IMR-90 (cell line): ENCODE measurements around the gene CHD6. TPM values are rescaled to one million over a fixed set of nuclear protein-coding genes. Genes with fewer than 3 reads are reported as not detected.

Experiments used
- ATAC-seq: fragments of 200-7000 bp; cut with Tn5 transposase; 2 replicates; pipeline ENCODE4 v1.9.1; 2020; ENCODE audit warnings: low read depth, mild to moderate bottlenecking, moderate library complexity
- BruUV-seq: library from RNA; stranded (reverse); fragments of 400-500 nt; replicated peaks from 2 replicates; lab custom pipeline; 2021; lab: Mats Ljungman, UMichigan
- CTCF ChIA-PET: fragments of 300-600 bp; formaldehyde crosslinking; extraction: SDS; loops from one replicate; lab custom pipeline; 2021; ENCODE audit warnings: antibody characterized with exemption; lab: Yijun Ruan, JAX
- POLR2A ChIA-PET: fragments of 300-600 bp; sonication (Branson Sonifier 250); formaldehyde crosslinking; loops from one replicate; lab custom pipeline; 2022; ENCODE audit warnings: antibody characterized with exemption; ENCODE audit not compliant: unreplicated experiment; lab: Charles Lee
- DNase-seq: peaks from one replicate; pipeline ENCODE4 v3.0.0; 2013
- H2AFZ ChIP-seq: replicated peaks from 2 replicates; pipeline ENCODE3; 2013; ENCODE audit warnings: low read length, mild to moderate bottlenecking; ENCODE audit not compliant: poor library complexity
- H2AK5ac ChIP-seq: 2 replicates; pipeline ENCODE4 v1.6.1; 2013; ENCODE audit warnings: low read depth, low read length, inconsistent platforms
- H2AK9ac ChIP-seq: replicated peaks from 2 replicates; pipeline ENCODE3; 2013; ENCODE audit warnings: mild to moderate bottlenecking, low read depth, low read length, moderate library complexity; ENCODE audit not compliant: poor library complexity
- H2BK120ac ChIP-seq: 2 replicates; pipeline ENCODE4 v1.6.1; 2013; ENCODE audit warnings: low read depth, low read length, inconsistent platforms
- H2BK15ac ChIP-seq: 3 replicates; pipeline ENCODE4 v1.6.1; 2013; ENCODE audit warnings: low read depth, low read length, inconsistent platforms
- H2BK20ac ChIP-seq: 2 replicates; pipeline ENCODE4 v1.6.1; 2013; ENCODE audit warnings: low read depth, mild to moderate bottlenecking, inconsistent platforms, low read length, moderate library complexity
- H2BK5ac ChIP-seq: 2 replicates; pipeline ENCODE4 v1.6.1; 2013; ENCODE audit warnings: mild to moderate bottlenecking, low read depth, low read length, inconsistent platforms; ENCODE audit not compliant: poor library complexity, severe bottlenecking
- H3K14ac ChIP-seq: replicated peaks from 2 replicates; pipeline ENCODE4 v1.6.1; 2013; ENCODE audit warnings: low read depth, low read length, inconsistent platforms
- H3K18ac ChIP-seq: 2 replicates; pipeline ENCODE4 v1.6.1; 2013; ENCODE audit warnings: low read depth, low read length, control low read depth
- H3K23ac ChIP-seq: 2 replicates; pipeline ENCODE4 v1.6.1; 2013; ENCODE audit warnings: low read depth, low read length, inconsistent platforms
- H3K27ac ChIP-seq: 2 replicates; pipeline ENCODE4 v1.5.1; 2013; ENCODE audit warnings: mild to moderate bottlenecking, control low read depth, low read length; ENCODE audit not compliant: insufficient read depth
- H3K27me3 ChIP-seq: 2 replicates; pipeline ENCODE4 v1.6.1; 2013; ENCODE audit warnings: low read length; ENCODE audit not compliant: control insufficient read depth, insufficient read depth
- H3K36me3 ChIP-seq: 2 replicates; pipeline ENCODE4 v1.6.1; 2013; ENCODE audit warnings: low read length, mixed read lengths; ENCODE audit not compliant: control insufficient read depth, insufficient read depth
- H3K4ac ChIP-seq: 2 replicates; pipeline ENCODE4 v1.6.1; 2013; ENCODE audit warnings: low read depth, low read length, inconsistent platforms
- H3K4me1 ChIP-seq: 2 replicates; pipeline ENCODE4 v1.6.1; 2013; ENCODE audit warnings: low read length, mixed read lengths; ENCODE audit not compliant: control insufficient read depth, insufficient read depth
- H3K4me2 ChIP-seq: 2 replicates; pipeline ENCODE4 v1.6.1; 2013; ENCODE audit warnings: low read depth, mild to moderate bottlenecking, control low read depth, low read length, moderate library complexity
- H3K4me3 ChIP-seq: 2 replicates; pipeline ENCODE4 v1.5.1; 2013; ENCODE audit warnings: low read depth, mild to moderate bottlenecking, control low read depth, low read length, moderate library complexity; ENCODE audit not compliant: insufficient read depth
- H3K56ac ChIP-seq: 2 replicates; pipeline ENCODE4 v1.6.1; 2013; ENCODE audit warnings: low read length, inconsistent platforms; ENCODE audit not compliant: insufficient read depth; ENCODE audit errors: extremely low read depth
- H3K79me1 ChIP-seq, 2 experiments: 2 replicates each; pipeline ENCODE4 v1.6.1; 2013; ENCODE audit warnings: low read length in 2 of 2, inconsistent platforms in 1 of 2, low read depth in 1 of 2
- H3K9ac ChIP-seq: 2 replicates; pipeline ENCODE4 v1.6.1; 2013; ENCODE audit warnings: low read depth, low read length, control low read depth
- H3K9me1 ChIP-seq: 2 replicates; pipeline ENCODE4 v1.6.1; 2013; ENCODE audit warnings: low read length, inconsistent platforms; ENCODE audit not compliant: insufficient read depth
- H3K9me3 ChIP-seq: 2 replicates; pipeline ENCODE4 v1.6.1; 2013; ENCODE audit warnings: low read length; ENCODE audit not compliant: control insufficient read depth, insufficient read depth
- H4K20me1 ChIP-seq: 2 replicates; pipeline ENCODE4 v1.6.1; 2013; ENCODE audit warnings: low read length, inconsistent platforms; ENCODE audit not compliant: insufficient read depth
- H4K5ac ChIP-seq: 2 replicates; pipeline ENCODE4 v1.6.1; 2013; ENCODE audit warnings: mild to moderate bottlenecking, low read depth, low read length, control low read depth
- H4K8ac ChIP-seq, 2 experiments: 2 replicates each; pipeline ENCODE4 v1.6.1; 2013; ENCODE audit warnings: low read depth in 2 of 2, low read length in 2 of 2, control low read depth in 1 of 2, inconsistent platforms in 1 of 2
- H4K91ac ChIP-seq: 2 replicates; pipeline ENCODE4 v1.6.1; 2013; ENCODE audit warnings: low read depth, low read length, inconsistent platforms; ENCODE audit not compliant: insufficient read depth
- BHLHE40 ChIP-seq: fragments of 150-350 bp; IDR thresholded peaks from 2 replicates; pipeline ENCODE4 v1.6.1; 2016; ENCODE audit warnings: mild to moderate bottlenecking, low read depth, low read length
- CEBPB ChIP-seq: IDR thresholded peaks from 2 replicates; pipeline ENCODE4 v1.6.1; 2012; ENCODE audit warnings: low read depth, low read length, improper control_type of control experiment
- CHD1 ChIP-seq: IDR thresholded peaks from 2 replicates; pipeline ENCODE4 v1.6.1; 2012; ENCODE audit warnings: low read depth, low read length, improper control_type of control experiment
- CTCF ChIP-seq: conservative IDR thresholded peaks from 2 replicates; pipeline ENCODE4 v1.5.1; 2012; ENCODE audit warnings: mild to moderate bottlenecking, low read depth, low read length, improper control_type of control experiment
- FOS ChIP-seq: fragments of 150-350 bp; IDR thresholded peaks from 2 replicates; pipeline ENCODE4 v1.6.1; 2016; ENCODE audit warnings: low read depth, low read length
- MAFK ChIP-seq: IDR thresholded peaks from 2 replicates; pipeline ENCODE4 v1.6.1; 2012; ENCODE audit warnings: low read depth, low read length, improper control_type of control experiment
- MAZ ChIP-seq: IDR thresholded peaks from 2 replicates; pipeline ENCODE4 v1.6.1; 2012; ENCODE audit warnings: low read depth, mild to moderate bottlenecking, low read length, improper control_type of control experiment, moderate library complexity, borderline replicate concordance
- MXI1 ChIP-seq: IDR thresholded peaks from 2 replicates; pipeline ENCODE4 v1.6.1; 2012; ENCODE audit warnings: low read depth, mild to moderate bottlenecking, low read length, moderate library complexity, borderline replicate concordance
- NFE2L2 ChIP-seq: fragments of 150-350 bp; IDR thresholded peaks from 2 replicates; pipeline ENCODE4 v1.6.1; 2016; ENCODE audit warnings: low read depth, mild to moderate bottlenecking, low read length
- POLR2A ChIP-seq: IDR thresholded peaks from 2 replicates; pipeline ENCODE4 v1.6.1; 2012; ENCODE audit warnings: mild to moderate bottlenecking, low read depth, low read length
- RAD21 ChIP-seq: IDR thresholded peaks from 2 replicates; pipeline ENCODE4 v1.6.1; 2012; ENCODE audit warnings: low read length, improper control_type of control experiment
- RCOR1 ChIP-seq: IDR thresholded peaks from 2 replicates; pipeline ENCODE4 v1.6.1; 2012; ENCODE audit warnings: mild to moderate bottlenecking, low read length, improper control_type of control experiment; ENCODE audit not compliant: insufficient replicate concordance
- RFX5 ChIP-seq: IDR thresholded peaks from 2 replicates; pipeline ENCODE4 v1.8.0; 2012; ENCODE audit warnings: low read depth, mild to moderate bottlenecking, low read length, moderate library complexity
- SMC3 ChIP-seq: fragments of 150-350 bp; IDR thresholded peaks from 2 replicates; pipeline ENCODE4 v1.6.1; 2016; ENCODE audit warnings: low read depth, mild to moderate bottlenecking, antibody characterized with exemption, low read length, moderate library complexity
- WGBS, 2 experiments: methylation state at CpG; one replicate each; pipeline versions ENCODE4 v1.1.5 to v1.1.7; 2013; ENCODE audit warnings: missing lambda C conversion rate in 2 of 2; ENCODE audit not compliant: insufficient read length in 1 of 2; ENCODE audit errors: extremely low coverage in 2 of 2; 5-methylcytosine and 5-hydroxymethylcytosine counted together
- dilution Hi-C: fragments of 300-500 bp; cut with HindIII; formaldehyde crosslinking; loops from one replicate; pipeline ENCODE4 v1.14.3; 2018; ENCODE audit warnings: low sequenced_read_pairs; ENCODE audit not compliant: unreplicated experiment
- in situ Hi-C: fragments of 300-500 bp; cut with MboI; formaldehyde crosslinking; loops from 3 replicates; pipeline ENCODE4 v1.14.3; 2019; ENCODE audit warnings: low sequenced_read_pairs, inconsistent platforms, mixed read lengths
- intact Hi-C: fragments of 100-400 bp; cut with micrococcal nuclease; formaldehyde crosslinking; loops from 2 replicates; pipeline ENCODE4 v1.10.0; 2022
- polyA plus RNA-seq, 3 experiments: library from polyadenylated mRNA; depleted of rRNA; stranded (reverse); fragments of >200 nt; gene quantifications; 2 replicates each; pipeline ENCODE4 v1.2.3, GENCODE V29; 2012; ENCODE audit warnings: low replicate concordance in 1 of 3
- total RNA-seq: library from RNA; depleted of rRNA; stranded (reverse); fragments of >200 nt; gene quantifications from 2 replicates; pipeline ENCODE4 v1.2.3, GENCODE V29; 2012
- TF ChIP-seq, protein P1 (sequence below): fragments of 150-350 bp; IDR thresholded peaks from 2 replicates; pipeline ENCODE4 v1.6.1; 2016; ENCODE audit warnings: low read depth, mild to moderate bottlenecking, low read length, moderate library complexity, borderline replicate concordance

CHD6 gene
- total and polyA plus RNA-seq, 2 of the 4 experiments (the other 2 are of a cell fraction): 8.8 to 26.7 TPM

DNA sequence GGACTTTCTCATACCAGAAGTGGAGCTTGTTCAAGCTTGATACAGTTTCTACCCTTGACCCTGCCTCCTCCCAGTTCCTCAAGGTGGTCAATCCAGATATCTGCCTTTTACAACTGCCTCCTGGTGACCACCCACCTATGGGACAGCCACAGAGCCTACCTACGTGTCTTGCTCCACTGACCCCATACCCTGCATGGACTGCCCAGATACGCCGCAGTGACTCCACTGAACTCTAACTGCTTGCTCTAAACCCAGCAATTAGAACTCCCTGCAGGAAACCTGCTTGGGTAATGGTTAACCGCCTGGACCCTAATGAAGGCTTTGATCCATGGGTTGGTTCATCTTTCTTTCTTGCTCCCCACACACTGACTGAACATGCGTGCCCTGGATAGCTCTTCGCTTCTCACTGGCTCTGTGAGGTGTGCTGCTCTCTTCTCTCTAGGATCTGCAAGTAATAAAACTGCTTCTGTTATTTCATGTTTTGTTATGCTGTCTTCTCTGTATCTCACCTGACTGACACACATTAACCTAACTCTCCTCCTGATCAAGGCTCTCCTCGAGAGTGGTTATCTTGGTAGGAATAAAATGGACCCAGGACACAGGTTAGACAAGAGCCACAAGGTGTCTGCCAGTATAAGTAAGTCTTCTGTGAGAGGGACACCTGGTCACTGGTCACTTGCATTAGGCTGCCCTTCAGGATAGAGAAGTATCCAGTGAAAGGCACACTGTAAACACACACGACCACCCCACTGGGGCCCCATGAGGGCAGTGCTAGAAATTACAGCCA, 79.2 kb downstream of the CHD6 start:
- H3K23ac ChIP-seq: no peak overlapping the region
- intact Hi-C loops (no loop called here), dilution Hi-C loops (no loop called here), in situ Hi-C loops (no loop called here)
- no peak overlapping the region for H3K9ac ChIP-seq
- H4K5ac ChIP-seq: no peak overlapping the region
- BruUV-seq: no TSS peak
- peaks cover 20 to 29% of the 10 kb centered on the region in 2 experiments for H3K79me1 ChIP-seq
- H3K36me3 ChIP-seq: peaks cover 7% of the 10 kb centered on the region
- H3K4me1 ChIP-seq: peaks cover 2% of the 10 kb centered on the region; the same call in 1 of the 2 replicates
- no peak overlapping the region for H3K14ac ChIP-seq
- H3K9me1 ChIP-seq: peaks cover 10% of the 10 kb centered on the region; the same call in 1 of the 2 replicates
- peaks cover 11% of the 10 kb centered on the region for H4K20me1 ChIP-seq
- no peak overlapping the region for H3K27ac ChIP-seq
- H3K4me3 ChIP-seq: no peak overlapping the region
- DNase-seq: no peak
- no peak overlapping the region for H2AK5ac ChIP-seq
- H2AK9ac ChIP-seq: no peak overlapping the region
- no peak overlapping the region for H2BK5ac ChIP-seq
- H3K4me2 ChIP-seq: no peak overlapping the region
- H3K27me3 ChIP-seq: no peaks in the 10 kb centered on the region
- no peak overlapping the region for H3K18ac ChIP-seq
- H2BK15ac ChIP-seq: no peak overlapping the region
- no peak for ATAC-seq
- H2AFZ ChIP-seq: no peak overlapping the region
- POLR2A ChIA-PET: no interaction called here
- no peak overlapping the region for H4K91ac ChIP-seq
- no peak overlapping the region for H2BK20ac ChIP-seq
- CTCF ChIA-PET: no interaction called here
- H3K56ac ChIP-seq: no peak overlapping the region
- H2BK120ac ChIP-seq: no peak overlapping the region
- 100% methylated on average over 2 of the region's 8 CpGs; no CpG with 5 or more reads in 1 of the 2 experiments for WGBS, 2 experiments
- peaks cover 3% of the 10 kb centered on the region; the same call in 1 of the 2 replicates for H3K9me3 ChIP-seq
- H4K8ac ChIP-seq: no peak overlapping the region
- no peak overlapping the region for H3K4ac ChIP-seq
- no peak for TF ChIP-seq RCOR1
- no peak for TF ChIP-seq FOS
- TF ChIP-seq BHLHE40: no peak
- no peak for TF ChIP-seq MAFK
- TF ChIP-seq CEBPB: no peak
- TF ChIP-seq POLR2A: no peak
- TF ChIP-seq, protein P1, sequence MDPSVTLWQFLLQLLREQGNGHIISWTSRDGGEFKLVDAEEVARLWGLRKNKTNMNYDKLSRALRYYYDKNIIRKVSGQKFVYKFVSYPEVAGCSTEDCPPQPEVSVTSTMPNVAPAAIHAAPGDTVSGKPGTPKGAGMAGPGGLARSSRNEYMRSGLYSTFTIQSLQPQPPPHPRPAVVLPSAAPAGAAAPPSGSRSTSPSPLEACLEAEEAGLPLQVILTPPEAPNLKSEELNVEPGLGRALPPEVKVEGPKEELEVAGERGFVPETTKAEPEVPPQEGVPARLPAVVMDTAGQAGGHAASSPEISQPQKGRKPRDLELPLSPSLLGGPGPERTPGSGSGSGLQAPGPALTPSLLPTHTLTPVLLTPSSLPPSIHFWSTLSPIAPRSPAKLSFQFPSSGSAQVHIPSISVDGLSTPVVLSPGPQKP: no peak
- no peak for TF ChIP-seq MAZ
- no peak for TF ChIP-seq CHD1
- TF ChIP-seq CTCF: no peak
- TF ChIP-seq SMC3: no peak
- TF ChIP-seq RAD21: no peak
- TF ChIP-seq MXI1: no peak
- TF ChIP-seq RFX5: no peak
- TF ChIP-seq NFE2L2: no peak
